ENCODE results near the gene MUC15.

DNA sequence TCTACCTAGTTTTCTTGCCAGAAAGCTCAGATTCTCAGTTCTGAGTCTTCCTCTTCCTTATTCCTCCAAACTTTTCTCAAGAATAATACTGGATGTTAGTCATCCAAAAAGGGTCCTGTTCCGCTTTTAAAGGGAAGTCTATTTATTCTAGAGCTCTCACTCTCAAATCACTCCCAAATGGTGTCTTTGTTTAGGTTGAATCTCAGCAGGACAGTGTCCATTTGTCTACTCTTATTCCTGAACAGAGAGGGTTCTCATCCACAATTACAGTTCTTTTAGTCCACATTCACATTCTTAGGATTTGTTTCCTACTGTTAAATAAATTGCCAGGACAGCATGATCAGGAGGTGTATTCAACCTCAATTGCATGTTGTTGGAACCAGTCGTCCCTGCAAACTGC is 61.3 kb downstream of the MUC15 start:
- TF ChIP-seq, protein P1, sequence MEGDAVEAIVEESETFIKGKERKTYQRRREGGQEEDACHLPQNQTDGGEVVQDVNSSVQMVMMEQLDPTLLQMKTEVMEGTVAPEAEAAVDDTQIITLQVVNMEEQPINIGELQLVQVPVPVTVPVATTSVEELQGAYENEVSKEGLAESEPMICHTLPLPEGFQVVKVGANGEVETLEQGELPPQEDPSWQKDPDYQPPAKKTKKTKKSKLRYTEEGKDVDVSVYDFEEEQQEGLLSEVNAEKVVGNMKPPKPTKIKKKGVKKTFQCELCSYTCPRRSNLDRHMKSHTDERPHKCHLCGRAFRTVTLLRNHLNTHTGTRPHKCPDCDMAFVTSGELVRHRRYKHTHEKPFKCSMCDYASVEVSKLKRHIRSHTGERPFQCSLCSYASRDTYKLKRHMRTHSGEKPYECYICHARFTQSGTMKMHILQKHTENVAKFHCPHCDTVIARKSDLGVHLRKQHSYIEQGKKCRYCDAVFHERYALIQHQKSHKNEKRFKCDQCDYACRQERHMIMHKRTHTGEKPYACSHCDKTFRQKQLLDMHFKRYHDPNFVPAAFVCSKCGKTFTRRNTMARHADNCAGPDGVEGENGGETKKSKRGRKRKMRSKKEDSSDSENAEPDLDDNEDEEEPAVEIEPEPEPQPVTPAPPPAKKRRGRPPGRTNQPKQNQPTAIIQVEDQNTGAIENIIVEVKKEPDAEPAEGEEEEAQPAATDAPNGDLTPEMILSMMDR (conservative IDR thresholded peaks at IDR 0.05 in 1 of 2, IDR thresholded peaks at IDR 0.05 in 1 of 2; ENCODE audit: extremely low read depth in 1 of 2, insufficient read depth in 1 of 2, low read depth in 1 of 2, low read length in 2 of 2), result no peak
- TF ChIP-seq EZH2 (IDR thresholded peaks at IDR 0.05; ENCODE audit: borderline replicate concordance, low read length), result no peak
